AG04450 (cell line): ENCODE data around the gene SIRT3. TPM values are rescaled to one million over a fixed set of nuclear protein-coding genes. Genes with fewer than 3 reads are reported as not detected.
"Not testable (repeated sequence)": the region's sequence is repeated elsewhere in the genome, so short reads cannot be mapped to it uniquely, and the experiment has no call there.

Experiments
- CTCF ChIA-PET: fragments of 300-600, 350-600 bp; formaldehyde crosslinking; extraction: SDS; loops from one replicate; lab custom pipeline; 2022; ENCODE audit warnings: antibody characterized with exemption, inconsistent platforms; lab: Charles Lee
- POLR2A ChIA-PET: fragments of 350-600 bp; formaldehyde crosslinking; extraction: SDS; loops from one replicate; lab custom pipeline; 2021; ENCODE audit warnings: antibody characterized with exemption, inconsistent platforms; lab: Yijun Ruan, JAX
- DNase-seq: peaks from one replicate; pipeline ENCODE4 v3.0.0-alpha.2; 2011; ENCODE audit warnings: low read depth, low spot score
- H3K27ac ChIP-seq: one replicate; pipeline ENCODE4 v1.5.1; 2012; ENCODE audit warnings: low read depth, low read length, control low read depth
- H3K27me3 ChIP-seq: one replicate; pipeline ENCODE4 v1.6.0; 2012; ENCODE audit warnings: low read length; ENCODE audit not compliant: control insufficient read depth, insufficient read depth
- H3K4me3 ChIP-seq: 2 replicates; pipeline ENCODE4 v1.5.1; 2011; ENCODE audit warnings: mild to moderate bottlenecking, low read depth, low read length, control low read depth
- H3K9me3 ChIP-seq: 2 replicates; pipeline ENCODE4 v1.5.1; 2012; ENCODE audit warnings: low read length; ENCODE audit not compliant: control insufficient read depth, insufficient read depth
- polyA plus RNA-seq: library from polyadenylated mRNA; depleted of rRNA; stranded (reverse); fragments of >200 nt; gene quantifications from 2 replicates; pipeline ENCODE4 v1.2.3, GENCODE V29; 2011
- TF ChIP-seq, protein P1 (sequence below): IDR thresholded peaks from 2 replicates; pipeline ENCODE4 v1.5.1; 2011; ENCODE audit warnings: low read depth, low read length, control low read depth, inconsistent platforms

The SIRT3 gene
- polyA plus RNA-seq, 1 experiment = 15.8 TPM

- DNase-seq = no peak
- Histone ChIP-seq H3K27me3 (no peaks in the 10 kb centered on the region), H3K9me3 (no peaks in the 10 kb centered on the region), H3K27ac (no peak overlapping the region), H3K4me3 (no peak overlapping the region)
- CTCF ChIA-PET = no interaction called here
- POLR2A ChIA-PET = interaction anchor here (0.8 kb wide), 1 partner anchor 47 kb away, joined by 7 read pairs; no protein-coding TSS in a partner anchor
- TF ChIP-seq, protein P1, sequence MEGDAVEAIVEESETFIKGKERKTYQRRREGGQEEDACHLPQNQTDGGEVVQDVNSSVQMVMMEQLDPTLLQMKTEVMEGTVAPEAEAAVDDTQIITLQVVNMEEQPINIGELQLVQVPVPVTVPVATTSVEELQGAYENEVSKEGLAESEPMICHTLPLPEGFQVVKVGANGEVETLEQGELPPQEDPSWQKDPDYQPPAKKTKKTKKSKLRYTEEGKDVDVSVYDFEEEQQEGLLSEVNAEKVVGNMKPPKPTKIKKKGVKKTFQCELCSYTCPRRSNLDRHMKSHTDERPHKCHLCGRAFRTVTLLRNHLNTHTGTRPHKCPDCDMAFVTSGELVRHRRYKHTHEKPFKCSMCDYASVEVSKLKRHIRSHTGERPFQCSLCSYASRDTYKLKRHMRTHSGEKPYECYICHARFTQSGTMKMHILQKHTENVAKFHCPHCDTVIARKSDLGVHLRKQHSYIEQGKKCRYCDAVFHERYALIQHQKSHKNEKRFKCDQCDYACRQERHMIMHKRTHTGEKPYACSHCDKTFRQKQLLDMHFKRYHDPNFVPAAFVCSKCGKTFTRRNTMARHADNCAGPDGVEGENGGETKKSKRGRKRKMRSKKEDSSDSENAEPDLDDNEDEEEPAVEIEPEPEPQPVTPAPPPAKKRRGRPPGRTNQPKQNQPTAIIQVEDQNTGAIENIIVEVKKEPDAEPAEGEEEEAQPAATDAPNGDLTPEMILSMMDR = no peak
Observed at GRCh38 chr11:244376-244775, 8.2 kb upstream of the SIRT3 start.

- H3K27me3 ChIP-seq = no peaks in the 10 kb centered on the region
- DNase-seq = no peak
- ChIA-PET CTCF (interaction anchor here (6.8 kb wide), 1 partner anchor 9 kb away, joined by 51 read pairs; no protein-coding TSS in a partner anchor), POLR2A (no interaction called here)
- H3K9me3 ChIP-seq = no peaks in the 10 kb centered on the region; the same call in 1 of the 2 replicates
- TF ChIP-seq, protein P1 = no peak
- H3K27ac ChIP-seq = no peak overlapping the region
- H3K4me3 ChIP-seq = no peak overlapping the region
Observed at GRCh38 chr11:241634-242033, 5.5 kb upstream of the SIRT3 start.

GRCh38 chr11:240315-240714 lies 4.2 kb upstream of the SIRT3 start:
- Histone ChIP-seq H3K9me3 (no peaks in the 10 kb centered on the region; the same call in 1 of the 2 replicates), H3K27me3 (no peaks in the 10 kb centered on the region), H3K4me3 (no peak overlapping the region), H3K27ac (no peak overlapping the region)
- TF ChIP-seq, protein P1 = no peak
- no peak for DNase-seq
- POLR2A ChIA-PET = no interaction called here
- CTCF ChIA-PET = interaction anchor here (6.8 kb wide), 1 partner anchor 11 kb away, joined by 51 read pairs; no protein-coding TSS in a partner anchor

DNA sequence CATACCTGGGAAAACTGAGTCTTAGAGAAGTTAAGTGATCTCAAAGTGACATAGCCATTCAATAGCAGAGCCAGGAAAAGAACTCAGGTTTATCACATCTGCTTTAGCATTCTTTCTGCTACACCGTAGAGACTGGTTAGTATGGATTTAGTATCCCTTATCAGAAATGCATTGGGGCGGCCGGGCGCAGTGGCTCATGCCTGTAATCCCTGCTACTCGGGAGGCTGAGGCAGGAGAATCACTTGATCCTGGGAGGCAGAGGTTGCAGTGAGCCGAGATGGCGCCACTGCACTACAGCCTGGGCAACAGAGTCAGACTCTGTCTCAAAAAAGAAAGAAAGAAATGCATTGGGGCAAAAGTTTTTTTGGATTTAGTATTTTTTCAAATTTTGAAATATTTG lies 2.2 kb upstream of the SIRT3 start:
- H3K9me3 ChIP-seq, H3K27me3 ChIP-seq, DNase-seq, H3K4me3 ChIP-seq, POLR2A ChIA-PET, H3K27ac ChIP-seq: not testable (repeated sequence)
- CTCF ChIA-PET = interaction anchor here (6.8 kb wide), 1 partner anchor 13 kb away, joined by 51 read pairs; no protein-coding TSS in a partner anchor

- ChIA-PET CTCF (interaction anchor here (0.7 to 6.8 kb wide), 2 partner anchors 14 to 68 kb away, joined by 3 to 51 read pairs; no protein-coding TSS in a partner anchor), POLR2A (interaction anchor here (1.1 to 1.6 kb wide), 2 partner anchors 29 to 30 kb away, joined by 3 to 7 read pairs; partner anchors contain the start of genes BET1L and RIC8A)
- no peaks in the 10 kb centered on the region for H3K27me3 ChIP-seq
- peak within 1 kb of the TSS; percentile 74 for H3K27ac ChIP-seq
- peak within 1 kb of the TSS; percentile 96 for H3K4me3 ChIP-seq
- H3K9me3 ChIP-seq = no peaks in the 10 kb centered on the region; the same call in 1 of the 2 replicates
- peak; percentile 44 for DNase-seq
- TF ChIP-seq, protein P1 = no peak
Observed at GRCh38 chr11:236774-237767, 929 bp upstream of the SIRT3 start, which contains the start of gene PSMD13. PSMD13 (plus strand) TSS chr11:236976; CDS start chr11:237050, 74 bp downstream.
